IMR-90 (cell line): ENCODE results near the gene TEX38. TPM values are rescaled to one million over a fixed set of nuclear protein-coding genes. Genes with fewer than 3 reads are reported as not detected.

Source experiments
- ATAC-seq: fragments of 200-7000 bp; cut with Tn5 transposase; 2 replicates; pipeline ENCODE4 v1.9.1; 2020; ENCODE audit warnings: low read depth, mild to moderate bottlenecking, moderate library complexity
- BruUV-seq: library from RNA; stranded (reverse); fragments of 400-500 nt; replicated peaks from 2 replicates; lab custom pipeline; 2021; lab: Mats Ljungman, UMichigan
- CTCF ChIA-PET: fragments of 300-600 bp; formaldehyde crosslinking; extraction: SDS; loops from one replicate; lab custom pipeline; 2021; ENCODE audit warnings: antibody characterized with exemption; lab: Yijun Ruan, JAX
- POLR2A ChIA-PET: fragments of 300-600 bp; sonication (Branson Sonifier 250); formaldehyde crosslinking; loops from one replicate; lab custom pipeline; 2022; ENCODE audit warnings: antibody characterized with exemption; ENCODE audit not compliant: unreplicated experiment; lab: Charles Lee
- DNase-seq: peaks from one replicate; pipeline ENCODE4 v3.0.0; 2013
- H2AFZ ChIP-seq: replicated peaks from 2 replicates; pipeline ENCODE3; 2013; ENCODE audit warnings: low read length, mild to moderate bottlenecking; ENCODE audit not compliant: poor library complexity
- H2AK5ac ChIP-seq: 2 replicates; pipeline ENCODE4 v1.6.1; 2013; ENCODE audit warnings: low read depth, low read length, inconsistent platforms
- H2AK9ac ChIP-seq: replicated peaks from 2 replicates; pipeline ENCODE3; 2013; ENCODE audit warnings: mild to moderate bottlenecking, low read depth, low read length, moderate library complexity; ENCODE audit not compliant: poor library complexity
- H2BK120ac ChIP-seq: 2 replicates; pipeline ENCODE4 v1.6.1; 2013; ENCODE audit warnings: low read depth, low read length, inconsistent platforms
- H2BK15ac ChIP-seq: 3 replicates; pipeline ENCODE4 v1.6.1; 2013; ENCODE audit warnings: low read depth, low read length, inconsistent platforms
- H2BK20ac ChIP-seq: 2 replicates; pipeline ENCODE4 v1.6.1; 2013; ENCODE audit warnings: low read depth, mild to moderate bottlenecking, inconsistent platforms, low read length, moderate library complexity
- H2BK5ac ChIP-seq: 2 replicates; pipeline ENCODE4 v1.6.1; 2013; ENCODE audit warnings: mild to moderate bottlenecking, low read depth, low read length, inconsistent platforms; ENCODE audit not compliant: poor library complexity, severe bottlenecking
- H3K14ac ChIP-seq: replicated peaks from 2 replicates; pipeline ENCODE4 v1.6.1; 2013; ENCODE audit warnings: low read depth, low read length, inconsistent platforms
- H3K18ac ChIP-seq: 2 replicates; pipeline ENCODE4 v1.6.1; 2013; ENCODE audit warnings: low read depth, low read length, control low read depth
- H3K23ac ChIP-seq: 2 replicates; pipeline ENCODE4 v1.6.1; 2013; ENCODE audit warnings: low read depth, low read length, inconsistent platforms
- H3K27ac ChIP-seq: 2 replicates; pipeline ENCODE4 v1.5.1; 2013; ENCODE audit warnings: mild to moderate bottlenecking, control low read depth, low read length; ENCODE audit not compliant: insufficient read depth
- H3K27me3 ChIP-seq: 2 replicates; pipeline ENCODE4 v1.6.1; 2013; ENCODE audit warnings: low read length; ENCODE audit not compliant: control insufficient read depth, insufficient read depth
- H3K36me3 ChIP-seq: 2 replicates; pipeline ENCODE4 v1.6.1; 2013; ENCODE audit warnings: low read length, mixed read lengths; ENCODE audit not compliant: control insufficient read depth, insufficient read depth
- H3K4ac ChIP-seq: 2 replicates; pipeline ENCODE4 v1.6.1; 2013; ENCODE audit warnings: low read depth, low read length, inconsistent platforms
- H3K4me1 ChIP-seq: 2 replicates; pipeline ENCODE4 v1.6.1; 2013; ENCODE audit warnings: low read length, mixed read lengths; ENCODE audit not compliant: control insufficient read depth, insufficient read depth
- H3K4me2 ChIP-seq: 2 replicates; pipeline ENCODE4 v1.6.1; 2013; ENCODE audit warnings: low read depth, mild to moderate bottlenecking, control low read depth, low read length, moderate library complexity
- H3K4me3 ChIP-seq: 2 replicates; pipeline ENCODE4 v1.5.1; 2013; ENCODE audit warnings: low read depth, mild to moderate bottlenecking, control low read depth, low read length, moderate library complexity; ENCODE audit not compliant: insufficient read depth
- H3K56ac ChIP-seq: 2 replicates; pipeline ENCODE4 v1.6.1; 2013; ENCODE audit warnings: low read length, inconsistent platforms; ENCODE audit not compliant: insufficient read depth; ENCODE audit errors: extremely low read depth
- H3K79me1 ChIP-seq, 2 experiments: 2 replicates each; pipeline ENCODE4 v1.6.1; 2013; ENCODE audit warnings: low read length in 2 of 2, inconsistent platforms in 1 of 2, low read depth in 1 of 2
- H3K9ac ChIP-seq: 2 replicates; pipeline ENCODE4 v1.6.1; 2013; ENCODE audit warnings: low read depth, low read length, control low read depth
- H3K9me1 ChIP-seq: 2 replicates; pipeline ENCODE4 v1.6.1; 2013; ENCODE audit warnings: low read length, inconsistent platforms; ENCODE audit not compliant: insufficient read depth
- H3K9me3 ChIP-seq: 2 replicates; pipeline ENCODE4 v1.6.1; 2013; ENCODE audit warnings: low read length; ENCODE audit not compliant: control insufficient read depth, insufficient read depth
- H4K20me1 ChIP-seq: 2 replicates; pipeline ENCODE4 v1.6.1; 2013; ENCODE audit warnings: low read length, inconsistent platforms; ENCODE audit not compliant: insufficient read depth
- H4K5ac ChIP-seq: 2 replicates; pipeline ENCODE4 v1.6.1; 2013; ENCODE audit warnings: mild to moderate bottlenecking, low read depth, low read length, control low read depth
- H4K8ac ChIP-seq, 2 experiments: 2 replicates each; pipeline ENCODE4 v1.6.1; 2013; ENCODE audit warnings: low read depth in 2 of 2, low read length in 2 of 2, control low read depth in 1 of 2, inconsistent platforms in 1 of 2
- H4K91ac ChIP-seq: 2 replicates; pipeline ENCODE4 v1.6.1; 2013; ENCODE audit warnings: low read depth, low read length, inconsistent platforms; ENCODE audit not compliant: insufficient read depth
- CEBPB ChIP-seq: IDR thresholded peaks from 2 replicates; pipeline ENCODE4 v1.6.1; 2012; ENCODE audit warnings: low read depth, low read length, improper control_type of control experiment
- CHD1 ChIP-seq: IDR thresholded peaks from 2 replicates; pipeline ENCODE4 v1.6.1; 2012; ENCODE audit warnings: low read depth, low read length, improper control_type of control experiment
- MAFK ChIP-seq: IDR thresholded peaks from 2 replicates; pipeline ENCODE4 v1.6.1; 2012; ENCODE audit warnings: low read depth, low read length, improper control_type of control experiment
- MAZ ChIP-seq: IDR thresholded peaks from 2 replicates; pipeline ENCODE4 v1.6.1; 2012; ENCODE audit warnings: low read depth, mild to moderate bottlenecking, low read length, improper control_type of control experiment, moderate library complexity, borderline replicate concordance
- MXI1 ChIP-seq: IDR thresholded peaks from 2 replicates; pipeline ENCODE4 v1.6.1; 2012; ENCODE audit warnings: low read depth, mild to moderate bottlenecking, low read length, moderate library complexity, borderline replicate concordance
- NFE2L2 ChIP-seq: fragments of 150-350 bp; IDR thresholded peaks from 2 replicates; pipeline ENCODE4 v1.6.1; 2016; ENCODE audit warnings: low read depth, mild to moderate bottlenecking, low read length
- POLR2A ChIP-seq: IDR thresholded peaks from 2 replicates; pipeline ENCODE4 v1.6.1; 2012; ENCODE audit warnings: mild to moderate bottlenecking, low read depth, low read length
- RAD21 ChIP-seq: IDR thresholded peaks from 2 replicates; pipeline ENCODE4 v1.6.1; 2012; ENCODE audit warnings: low read length, improper control_type of control experiment
- SMC3 ChIP-seq: fragments of 150-350 bp; IDR thresholded peaks from 2 replicates; pipeline ENCODE4 v1.6.1; 2016; ENCODE audit warnings: low read depth, mild to moderate bottlenecking, antibody characterized with exemption, low read length, moderate library complexity
- WGBS, 2 experiments: methylation state at CpG; one replicate each; pipeline versions ENCODE4 v1.1.5 to v1.1.7; 2013; ENCODE audit warnings: missing lambda C conversion rate in 2 of 2; ENCODE audit not compliant: insufficient read length in 1 of 2; ENCODE audit errors: extremely low coverage in 2 of 2; 5-methylcytosine and 5-hydroxymethylcytosine counted together
- dilution Hi-C: fragments of 300-500 bp; cut with HindIII; formaldehyde crosslinking; loops from one replicate; pipeline ENCODE4 v1.14.3; 2018; ENCODE audit warnings: low sequenced_read_pairs; ENCODE audit not compliant: unreplicated experiment
- in situ Hi-C: fragments of 300-500 bp; cut with MboI; formaldehyde crosslinking; loops from 3 replicates; pipeline ENCODE4 v1.14.3; 2019; ENCODE audit warnings: low sequenced_read_pairs, inconsistent platforms, mixed read lengths
- intact Hi-C: fragments of 100-400 bp; cut with micrococcal nuclease; formaldehyde crosslinking; loops from 2 replicates; pipeline ENCODE4 v1.10.0; 2022
- polyA plus RNA-seq, 3 experiments: library from polyadenylated mRNA; depleted of rRNA; stranded (reverse); fragments of >200 nt; gene quantifications; 2 replicates each; pipeline ENCODE4 v1.2.3, GENCODE V29; 2012; ENCODE audit warnings: low replicate concordance in 1 of 3
- total RNA-seq: library from RNA; depleted of rRNA; stranded (reverse); fragments of >200 nt; gene quantifications from 2 replicates; pipeline ENCODE4 v1.2.3, GENCODE V29; 2012
- TF ChIP-seq, protein P1 (sequence below): conservative IDR thresholded peaks from 2 replicates; pipeline ENCODE4 v1.5.1; 2012; ENCODE audit warnings: mild to moderate bottlenecking, low read depth, low read length, improper control_type of control experiment
- TF ChIP-seq, protein P2 (sequence below): fragments of 150-350 bp; IDR thresholded peaks from 2 replicates; pipeline ENCODE4 v1.6.1; 2016; ENCODE audit warnings: low read depth, mild to moderate bottlenecking, low read length, moderate library complexity, borderline replicate concordance

The TEX38 gene
- total and polyA plus RNA-seq, 2 of the 4 experiments (the other 2 are of a cell fraction): not detected

- Histone ChIP-seq H3K79me1 (peaks cover 26 to 31% of the 10 kb centered on the region in 2 experiments), H3K36me3 (peaks cover 25% of the 10 kb centered on the region), H3K4ac (no peak overlapping the region), H2BK5ac (no peak overlapping the region), H3K27me3 (no peaks in the 10 kb centered on the region), H3K9ac (no peak overlapping the region), H3K23ac (no peak overlapping the region), H3K14ac (no peak overlapping the region), H2AFZ (no peak overlapping the region), H3K4me3 (no peak overlapping the region), H3K9me1 (peaks cover 5% of the 10 kb centered on the region; the same call in 1 of the 2 replicates), H4K20me1 (peaks cover 9% of the 10 kb centered on the region), H4K5ac (no peak overlapping the region), H3K56ac (no peak overlapping the region), H4K91ac (no peak overlapping the region), H4K8ac (no peak overlapping the region), H3K4me2 (no peak overlapping the region), H2BK20ac (no peak overlapping the region), H3K4me1 (peaks cover 6% of the 10 kb centered on the region), H3K27ac (no peak overlapping the region), H2AK9ac (no peak overlapping the region), H3K18ac (no peak overlapping the region), H2BK120ac (no peak overlapping the region), H2BK15ac (no peak overlapping the region), H2AK5ac (no peak overlapping the region), H3K9me3 (no peaks in the 10 kb centered on the region)
- CTCF ChIA-PET: interaction anchor here (0.8 kb wide), 1 partner anchor 18 kb away, joined by 3 read pairs; no protein-coding TSS in a partner anchor
- intact Hi-C loops (no loop called here), in situ Hi-C loops (loop anchor here (25.0 kb wide), 1 partner anchor 287 kb away; no protein-coding TSS in a partner anchor), dilution Hi-C loops (no loop called here)
- DNase-seq (no peak), ATAC-seq (no peak)
- no CpG with 5 or more reads among the region's 3 CpGs for WGBS, 2 experiments
- POLR2A ChIA-PET: no interaction called here
- TF ChIP-seq MAZ (no peak), NFE2L2 (no peak), CEBPB (no peak), SMC3 (no peak), MAFK (no peak), CHD1 (no peak), RAD21 (no peak), MXI1 (no peak), POLR2A (no peak)
- TF ChIP-seq, protein P1, sequence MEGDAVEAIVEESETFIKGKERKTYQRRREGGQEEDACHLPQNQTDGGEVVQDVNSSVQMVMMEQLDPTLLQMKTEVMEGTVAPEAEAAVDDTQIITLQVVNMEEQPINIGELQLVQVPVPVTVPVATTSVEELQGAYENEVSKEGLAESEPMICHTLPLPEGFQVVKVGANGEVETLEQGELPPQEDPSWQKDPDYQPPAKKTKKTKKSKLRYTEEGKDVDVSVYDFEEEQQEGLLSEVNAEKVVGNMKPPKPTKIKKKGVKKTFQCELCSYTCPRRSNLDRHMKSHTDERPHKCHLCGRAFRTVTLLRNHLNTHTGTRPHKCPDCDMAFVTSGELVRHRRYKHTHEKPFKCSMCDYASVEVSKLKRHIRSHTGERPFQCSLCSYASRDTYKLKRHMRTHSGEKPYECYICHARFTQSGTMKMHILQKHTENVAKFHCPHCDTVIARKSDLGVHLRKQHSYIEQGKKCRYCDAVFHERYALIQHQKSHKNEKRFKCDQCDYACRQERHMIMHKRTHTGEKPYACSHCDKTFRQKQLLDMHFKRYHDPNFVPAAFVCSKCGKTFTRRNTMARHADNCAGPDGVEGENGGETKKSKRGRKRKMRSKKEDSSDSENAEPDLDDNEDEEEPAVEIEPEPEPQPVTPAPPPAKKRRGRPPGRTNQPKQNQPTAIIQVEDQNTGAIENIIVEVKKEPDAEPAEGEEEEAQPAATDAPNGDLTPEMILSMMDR: no peak
- TF ChIP-seq, protein P2, sequence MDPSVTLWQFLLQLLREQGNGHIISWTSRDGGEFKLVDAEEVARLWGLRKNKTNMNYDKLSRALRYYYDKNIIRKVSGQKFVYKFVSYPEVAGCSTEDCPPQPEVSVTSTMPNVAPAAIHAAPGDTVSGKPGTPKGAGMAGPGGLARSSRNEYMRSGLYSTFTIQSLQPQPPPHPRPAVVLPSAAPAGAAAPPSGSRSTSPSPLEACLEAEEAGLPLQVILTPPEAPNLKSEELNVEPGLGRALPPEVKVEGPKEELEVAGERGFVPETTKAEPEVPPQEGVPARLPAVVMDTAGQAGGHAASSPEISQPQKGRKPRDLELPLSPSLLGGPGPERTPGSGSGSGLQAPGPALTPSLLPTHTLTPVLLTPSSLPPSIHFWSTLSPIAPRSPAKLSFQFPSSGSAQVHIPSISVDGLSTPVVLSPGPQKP: no peak
- no TSS peak for BruUV-seq
Observed at GRCh38 chr1:46699666-46700065, 28.0 kb downstream of the TEX38 start.
